NCI-H187 (cell line): ENCODE measurements around the gene KLHL25.

ENCODE experiments used
- DNase-seq, 2 experiments: peaks; one replicate each; lab custom pipeline; 2025; lab: John Stamatoyannopoulos, UW

The KLHL25 gene

GRCh38 chr15:85717212-85717611 is 77.5 kb downstream of the KLHL25 start:
- DNase-seq = no peak

- DNase-seq = no peak
Observed at GRCh38 chr15:85716261-85716660, 78.5 kb downstream of the KLHL25 start.

- no peak for DNase-seq
Observed at GRCh38 chr15:85711580-85712192, 83.0 kb downstream of the KLHL25 start.

- DNase-seq = no peak
Observed at GRCh38 chr15:85710340-85710842, 84.3 kb downstream of the KLHL25 start.
